ENCODE measurements around the gene DDX20.
"Not testable (repeated sequence)": the region's sequence is repeated elsewhere in the genome, so short reads cannot be mapped to it uniquely, and the experiment has no call there.

DDX20 gene

GRCh38 chr1:111795401-111795800 lies 39.7 kb downstream of the DDX20 start:
- no peak for DNase-seq

GRCh38 chr1:111798580-111798979 lies 42.9 kb downstream of the DDX20 start:
- no peak for DNase-seq

GRCh38 chr1:111799722-111800121 lies 44.0 kb downstream of the DDX20 start:
- not testable (repeated sequence) for DNase-seq

GRCh38 chr1:111801071-111801850 lies 45.6 kb downstream of the DDX20 start:
- no peak for DNase-seq

GRCh38 chr1:111802110-111802509 lies 46.4 kb downstream of the DDX20 start:
- DNase-seq: no peak

GRCh38 chr1:111802984-111803383 lies 47.3 kb downstream of the DDX20 start:
- DNase-seq: no peak

- no peak for DNase-seq
These were observed 48.2 kb downstream of the DDX20 start for GRCh38 chr1:111803951-111804350.

GRCh38 chr1:111804776-111805175 lies 49.1 kb downstream of the DDX20 start:
- no peak for DNase-seq

GRCh38 chr1:111805251-111805650 lies 49.5 kb downstream of the DDX20 start:
- no peak for DNase-seq

- DNase-seq: no peak
These were observed 56.2 kb downstream of the DDX20 start for GRCh38 chr1:111811891-111812290.

GRCh38 chr1:111812306-111812705 lies 56.6 kb downstream of the DDX20 start:
- no peak for DNase-seq

- no peak for DNase-seq
These were observed 58.0 kb downstream of the DDX20 start for GRCh38 chr1:111813440-111814304.

GRCh38 chr1:111814305-111814628 lies 58.6 kb downstream of the DDX20 start:
- DNase-seq: no peak

GRCh38 chr1:111814642-111815041 lies 58.9 kb downstream of the DDX20 start:
- DNase-seq: no peak
